H1 (cell line): Measurements from ENCODE around the gene ZNF277. TPM values are rescaled to one million over a fixed set of nuclear protein-coding genes. Genes with fewer than 3 reads are reported as not detected.

Experiments
- GABPA ChIP-seq: IDR thresholded peaks from 2 replicates; pipeline ENCODE4 v1.6.1; 2011; ENCODE audit warnings: mild to moderate bottlenecking, low read length, moderate library complexity, borderline replicate concordance; ENCODE audit not compliant: insufficient read depth
- MAFK ChIP-seq: IDR thresholded peaks from 2 replicates; pipeline ENCODE4 v1.6.1; 2012; ENCODE audit warnings: low read depth, mild to moderate bottlenecking, improper control_type of control experiment, low read length
- SAP30 ChIP-seq: fragments of 300-600 bp; sonication (generic); IDR thresholded peaks from 2 replicates; pipeline ENCODE4 v1.7.1; 2012; ENCODE audit warnings: low read length, moderate library complexity, mild to moderate bottlenecking, inconsistent platforms; ENCODE audit not compliant: insufficient read depth, insufficient replicate concordance
- polyA plus RNA-seq, 7 experiments: library from polyadenylated mRNA; depleted of rRNA in 3 of 7; stranded (reverse) in 5 of 7; unstranded in 2 of 7; fragments of >200 nt in 5 of 7; fragments of 200-250 nt in 2 of 7; gene quantifications; 1 replicate in 5 of 7; 2 replicates in 1 of 7; 4 replicates in 1 of 7; pipeline versions ENCODE4 v1.2.1 to v1.2.3, GENCODE V29; 2011 to 2013; ENCODE audit warnings: missing spikeins in 2 of 7, mixed read lengths in 2 of 7
- total RNA-seq: library from RNA; stranded (reverse); fragmentation: NEBNext Ultra II Directional; extraction: Animal tissue kit (Norgen Biotek cat#: 25700); gene quantifications from 2 replicates; pipeline ENCODE4 v1.2.1, GENCODE V29; 2021

Gene ZNF277
- total and polyA plus RNA-seq, 2 of the 8 experiments (the other 6 are each of a cell fraction or from before 2014, with no cell fraction given): 5.1 to 21.7 TPM

DNA sequence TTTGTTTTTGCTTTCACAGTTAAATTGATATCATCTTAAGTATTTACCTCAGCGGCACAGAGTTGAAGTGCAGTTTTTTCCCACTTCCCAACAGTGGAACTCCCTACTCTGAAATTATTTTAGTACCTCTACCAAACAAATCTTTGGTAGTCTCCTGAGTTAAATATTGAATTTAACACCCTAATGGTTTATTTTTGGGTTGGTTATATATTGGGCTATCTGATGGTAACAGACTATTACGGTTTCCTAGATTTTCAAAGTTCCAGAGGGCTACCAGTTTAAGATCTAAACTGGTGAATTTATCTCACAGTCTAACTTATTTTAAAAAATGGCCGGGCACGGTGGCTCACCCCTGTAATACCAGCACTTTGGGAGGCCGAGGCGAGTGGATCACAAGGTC lies 1.3 kb downstream of the ZNF277 start (continued):
- TF ChIP-seq GABPA (no peak), SAP30 (no peak), MAFK (no peak)
